ENCODE data around the gene PRDX5. TPM values are rescaled to one million over a fixed set of nuclear protein-coding genes. Genes with fewer than 3 reads are reported as not detected.

Gene PRDX5
- total RNA-seq, 2 experiments from 2014 or later, result 122 to 132 TPM

DNA sequence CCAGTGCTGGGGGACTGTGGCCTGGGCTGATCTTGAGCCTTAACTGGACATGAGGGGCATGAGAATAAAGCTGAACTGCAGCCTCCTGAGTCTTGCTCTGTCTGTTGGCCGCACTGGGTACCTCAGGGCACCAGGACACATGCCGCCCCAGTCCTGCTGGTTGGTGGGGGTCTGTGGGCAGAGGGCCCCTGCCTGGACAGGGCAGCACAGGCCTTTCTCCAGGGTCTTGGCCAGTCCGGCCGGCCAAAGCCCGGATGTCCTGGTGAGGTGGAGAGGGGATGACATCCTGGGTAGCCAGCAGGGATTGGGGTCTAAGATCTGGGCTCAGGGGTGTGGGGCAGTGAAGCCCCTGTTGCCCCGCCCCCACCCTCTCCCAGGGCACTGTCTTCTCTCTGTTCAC is 39.5 kb downstream of the PRDX5 start:
- intact Hi-C loops (cut with micrococcal nuclease), result loop anchor here (5.0 kb wide), 2 partner anchors 170 to 365 kb away; partner anchors contain the start of genes NRXN2 and STIP1
- H3K36me3 Mint-ChIP-seq (ENCODE audit: low read depth), result peaks cover 7% of the 10 kb centered on the region

GRCh38 chr11:64357904-64358535 is 40.1 kb downstream of the PRDX5 start:
- H3K27ac Mint-ChIP-seq, result no peak overlapping the region
- H3K36me3 Mint-ChIP-seq (ENCODE audit: low read depth), result peaks cover 9% of the 10 kb centered on the region
- CTCF ChIA-PET, result interaction anchor here (0.7 to 7.0 kb wide), 5 partner anchors 15 to 92 kb away, joined by 3 to 61 read pairs (median 3); partner anchors contain the start of genes CCDC88B, PRDX5 and TRMT112
- DNase-seq, result peak; percentile 79
- intact Hi-C loops (cut with micrococcal nuclease), result loop anchor here (2.0 to 5.0 kb wide), 3 partner anchors 91 to 364 kb away; partner anchors contain the start of genes NRXN2 and STIP1
- H3K4me3 Mint-ChIP-seq, result peak overlapping the region; percentile 45
- H3K9me3 Mint-ChIP-seq, result no peaks in the 10 kb centered on the region
- peaks cover 41% of the 10 kb centered on the region for H3K4me1 Mint-ChIP-seq (ENCODE audit: low read depth)
- no peaks in the 10 kb centered on the region for H3K27me3 Mint-ChIP-seq (ENCODE audit: low read depth)

More for the DNA sequence above, 39.5 kb downstream of the PRDX5 start:
- CTCF ChIA-PET, result interaction anchor here (0.9 to 7.0 kb wide), 4 partner anchors 14 to 92 kb away, joined by 3 to 61 read pairs (median 6); partner anchors contain the start of genes CCDC88B, PRDX5 and TRMT112
- Mint-ChIP-seq H3K9me3 (no peaks in the 10 kb centered on the region), H3K4me3 (no peak overlapping the region), H3K27ac (no peak overlapping the region), H3K27me3 (ENCODE audit: low read depth) (no peaks in the 10 kb centered on the region), H3K4me1 (ENCODE audit: low read depth) (peaks cover 41% of the 10 kb centered on the region)
- DNase-seq, result no peak

GRCh38 chr11:64358536-64358906 is 40.6 kb downstream of the PRDX5 start:
- Mint-ChIP-seq H3K27me3 (ENCODE audit: low read depth) (no peaks in the 10 kb centered on the region), H3K27ac (no peak overlapping the region), H3K9me3 (no peaks in the 10 kb centered on the region), H3K36me3 (ENCODE audit: low read depth) (peaks cover 11% of the 10 kb centered on the region), H3K4me3 (peak overlapping the region; percentile 45), H3K4me1 (ENCODE audit: low read depth) (peaks cover 41% of the 10 kb centered on the region)
- CTCF ChIA-PET, result interaction anchor here (0.7 to 7.0 kb wide), 5 partner anchors 16 to 91 kb away, joined by 3 to 61 read pairs (median 3); partner anchors contain the start of genes CCDC88B, PRDX5 and TRMT112
- no peak for DNase-seq
- intact Hi-C loops (cut with micrococcal nuclease), result loop anchor here (2.0 to 5.0 kb wide), 3 partner anchors 90 to 364 kb away; partner anchors contain the start of genes NRXN2 and STIP1

GRCh38 chr11:64358907-64359711 is 41.2 kb downstream of the PRDX5 start, which contains the start of gene RPS6KA4:
RPS6KA4 (plus strand) TSS chr11:64359162; CDS start chr11:64359236, 74 bp downstream.
- peak within 1 kb of the TSS; percentile 34 for H3K27ac Mint-ChIP-seq
- intact Hi-C loops (cut with micrococcal nuclease), result loop anchor here (2.0 to 5.0 kb wide), 3 partner anchors 90 to 363 kb away; partner anchors contain the start of genes NRXN2 and STIP1
- CTCF ChIA-PET, result interaction anchor here (0.7 to 2.2 kb wide), 10 partner anchors 10 to 330 kb away, joined by 3 to 7 read pairs (median 4); partner anchors contain the start of genes PRDX5 and TRMT112

DNA sequence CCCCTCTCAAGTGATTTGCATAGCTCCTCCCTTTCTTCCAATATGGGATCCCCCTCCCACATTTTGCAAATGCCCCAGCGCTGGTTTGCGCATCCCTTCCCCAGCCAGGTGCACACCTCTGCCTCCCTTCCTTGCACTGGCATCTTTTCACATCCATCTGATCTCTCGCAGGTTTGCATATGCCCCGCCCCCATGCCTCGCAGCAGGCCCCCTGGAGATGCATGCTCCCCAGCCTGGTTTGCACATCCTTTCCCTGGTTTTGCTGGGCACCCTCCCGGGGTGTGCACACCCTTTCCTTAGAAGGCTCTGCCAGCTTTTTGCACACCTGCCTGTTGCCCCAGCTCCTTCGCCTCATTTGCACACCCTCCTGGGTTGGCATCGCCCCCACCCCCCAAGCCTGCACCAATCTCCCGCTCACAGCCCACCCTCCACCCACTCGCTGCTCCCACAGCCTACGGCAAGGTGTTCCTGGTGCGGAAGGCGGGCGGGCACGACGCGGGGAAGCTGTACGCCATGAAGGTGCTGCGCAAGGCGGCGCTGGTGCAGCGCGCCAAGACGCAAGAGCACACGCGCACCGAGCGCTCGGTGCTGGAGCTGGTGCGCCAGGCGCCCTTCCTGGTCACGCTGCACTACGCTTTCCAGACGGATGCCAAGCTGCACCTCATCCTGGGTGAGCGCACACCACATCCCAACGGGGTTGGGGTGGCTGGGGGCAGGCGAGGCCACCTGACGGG is 42.0 kb downstream of the PRDX5 start:
- CTCF ChIA-PET, result interaction anchor here (0.8 to 2.2 kb wide), 12 partner anchors 10 to 329 kb away, joined by 3 to 7 read pairs (median 4); partner anchors contain the start of genes PRDX5 and TRMT112
- Mint-ChIP-seq H3K27me3 (ENCODE audit: low read depth) (no peaks in the 10 kb centered on the region), H3K9me3 (no peaks in the 10 kb centered on the region), H3K36me3 (ENCODE audit: low read depth) (peaks cover 18% of the 10 kb centered on the region), H3K4me1 (ENCODE audit: low read depth) (peaks cover 41% of the 10 kb centered on the region), H3K4me3 (peak overlapping the region; percentile 91), H3K27ac (peak overlapping the region; percentile 34)
- DNase-seq, result peak; percentile 49
- intact Hi-C loops (cut with micrococcal nuclease), result loop anchor here (2.0 to 5.0 kb wide), 4 partner anchors 89 to 362 kb away; partner anchors contain the start of genes NRXN2 and STIP1

More at GRCh38 chr11:64358907-64359711, 41.2 kb downstream of the PRDX5 start, which contains the start of gene RPS6KA4:
- H3K36me3 Mint-ChIP-seq (ENCODE audit: low read depth), result peaks cover 14% of the 10 kb centered on the region
- peak; percentile 60 for DNase-seq
- H3K27me3 Mint-ChIP-seq (ENCODE audit: low read depth), result no peaks in the 10 kb centered on the region
- H3K4me3 Mint-ChIP-seq, result peak within 1 kb of the TSS; percentile 91
- H3K9me3 Mint-ChIP-seq, result no peaks in the 10 kb centered on the region
- H3K4me1 Mint-ChIP-seq (ENCODE audit: low read depth), result peaks cover 41% of the 10 kb centered on the region

GRCh38 chr11:64360448-64360921 is 42.6 kb downstream of the PRDX5 start:
- no peaks in the 10 kb centered on the region for H3K9me3 Mint-ChIP-seq
- H3K4me1 Mint-ChIP-seq (ENCODE audit: low read depth), result peaks cover 39% of the 10 kb centered on the region
- H3K4me3 Mint-ChIP-seq, result peak overlapping the region; percentile 91
- no peaks in the 10 kb centered on the region for H3K27me3 Mint-ChIP-seq (ENCODE audit: low read depth)
- no peak overlapping the region for H3K27ac Mint-ChIP-seq
- no peak for DNase-seq
- intact Hi-C loops (cut with micrococcal nuclease), result loop anchor here (5.0 kb wide), 1 partner anchor 292 kb away; no protein-coding TSS in a partner anchor
- CTCF ChIA-PET, result interaction anchor here (0.8 to 1.6 kb wide), 9 partner anchors 11 to 225 kb away, joined by 3 to 7 read pairs (median 3); partner anchors contain the start of genes PRDX5 and TRMT112
- H3K36me3 Mint-ChIP-seq (ENCODE audit: low read depth), result peaks cover 18% of the 10 kb centered on the region

DNA sequence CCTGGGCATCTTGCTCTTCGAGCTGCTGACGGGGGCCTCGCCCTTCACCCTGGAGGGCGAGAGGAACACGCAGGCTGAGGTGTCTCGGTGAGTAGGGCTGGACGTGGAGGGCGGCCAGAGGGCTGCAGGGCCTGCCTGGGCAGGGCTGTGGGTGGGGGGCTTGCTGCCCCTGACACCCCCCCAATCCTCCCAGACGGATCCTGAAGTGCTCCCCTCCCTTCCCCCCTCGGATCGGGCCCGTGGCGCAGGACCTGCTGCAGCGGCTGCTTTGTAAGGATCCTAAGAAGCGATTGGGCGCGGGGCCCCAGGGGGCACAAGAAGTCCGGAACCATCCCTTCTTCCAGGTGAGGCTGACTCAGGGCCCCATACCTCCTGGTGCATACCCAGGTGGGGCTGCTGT is 43.7 kb downstream of the PRDX5 start:
- no peak overlapping the region for H3K27ac Mint-ChIP-seq
- H3K4me3 Mint-ChIP-seq, result no peak overlapping the region
- H3K36me3 Mint-ChIP-seq (ENCODE audit: low read depth), result peaks cover 24% of the 10 kb centered on the region
- DNase-seq, result no peak
- peaks cover 36% of the 10 kb centered on the region for H3K4me1 Mint-ChIP-seq (ENCODE audit: low read depth)
- intact Hi-C loops (cut with micrococcal nuclease), result loop anchor here (5.0 kb wide), 1 partner anchor 291 kb away; no protein-coding TSS in a partner anchor
- H3K27me3 Mint-ChIP-seq (ENCODE audit: low read depth), result no peaks in the 10 kb centered on the region
- CTCF ChIA-PET, result interaction anchor here (1.5 kb wide), 1 partner anchor 20 kb away, joined by 3 read pairs; no protein-coding TSS in a partner anchor
- H3K9me3 Mint-ChIP-seq, result no peaks in the 10 kb centered on the region

GRCh38 chr11:64362339-64362738 is 44.4 kb downstream of the PRDX5 start:
- Mint-ChIP-seq H3K4me1 (ENCODE audit: low read depth) (peaks cover 35% of the 10 kb centered on the region), H3K4me3 (no peak overlapping the region), H3K27me3 (ENCODE audit: low read depth) (no peaks in the 10 kb centered on the region), H3K27ac (no peak overlapping the region), H3K36me3 (ENCODE audit: low read depth) (peaks cover 25% of the 10 kb centered on the region), H3K9me3 (no peaks in the 10 kb centered on the region)
- no peak for DNase-seq
- intact Hi-C loops (cut with micrococcal nuclease), result loop anchor here (5.0 kb wide), 1 partner anchor 290 kb away; no protein-coding TSS in a partner anchor
- CTCF ChIA-PET, result no interaction called here

DNA sequence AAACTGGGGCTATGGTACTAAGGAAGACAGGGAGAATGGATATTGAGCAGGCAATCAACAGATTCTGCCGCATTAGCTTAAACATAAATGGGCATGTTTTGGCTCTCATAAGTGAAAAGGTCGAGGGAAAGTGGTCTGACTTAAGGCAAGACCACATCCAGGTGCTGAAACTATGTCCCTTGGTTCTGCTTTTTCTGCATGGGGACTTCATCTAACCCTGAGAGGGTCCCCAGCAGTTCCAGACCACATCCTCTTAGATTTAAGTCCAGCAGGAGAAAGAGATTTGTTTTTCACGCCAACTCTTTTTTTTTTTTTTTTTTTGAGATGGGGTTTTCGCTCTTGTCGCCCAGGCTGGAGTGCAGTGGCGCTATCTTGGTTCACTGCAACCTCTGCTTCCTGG is 46.5 kb downstream of the PRDX5 start:
- Mint-ChIP-seq H3K27me3 (ENCODE audit: low read depth) (no peaks in the 10 kb centered on the region), H3K36me3 (ENCODE audit: low read depth) (peaks cover 28% of the 10 kb centered on the region), H3K9me3 (no peaks in the 10 kb centered on the region), H3K4me1 (ENCODE audit: low read depth) (peaks cover 25% of the 10 kb centered on the region), H3K4me3 (no peak overlapping the region), H3K27ac (no peak overlapping the region)
- DNase-seq, result no peak
- intact Hi-C loops (cut with micrococcal nuclease), result loop anchor here (5.0 kb wide), 1 partner anchor 288 kb away; no protein-coding TSS in a partner anchor
- CTCF ChIA-PET, result no interaction called here

DNA sequence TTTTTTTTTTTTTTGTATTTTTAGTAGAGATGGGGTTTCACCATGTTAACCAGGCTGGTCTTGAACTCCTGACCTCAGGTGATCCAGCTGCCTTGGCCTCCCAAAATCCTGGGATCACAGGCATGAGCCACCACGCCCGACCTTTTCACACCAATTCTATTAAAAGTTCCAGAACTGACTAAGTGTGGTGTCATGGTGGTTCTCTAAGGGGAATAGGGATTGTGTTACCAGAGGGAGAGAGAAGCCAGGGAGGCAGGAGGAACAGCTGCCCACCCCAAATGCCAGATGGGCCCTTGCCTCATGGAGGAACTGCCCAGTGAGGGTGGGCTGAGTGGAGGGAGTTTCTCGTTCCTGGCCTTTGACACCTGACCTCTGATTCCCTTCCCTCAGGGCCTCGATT is 47.0 kb downstream of the PRDX5 start:
- intact Hi-C loops (cut with micrococcal nuclease), result loop anchor here (5.0 kb wide), 1 partner anchor 287 kb away; no protein-coding TSS in a partner anchor
- H3K4me3 Mint-ChIP-seq, result no peak overlapping the region
- H3K9me3 Mint-ChIP-seq, result no peaks in the 10 kb centered on the region
- no peaks in the 10 kb centered on the region for H3K27me3 Mint-ChIP-seq (ENCODE audit: low read depth)
- no peak overlapping the region for H3K27ac Mint-ChIP-seq
- peaks cover 21% of the 10 kb centered on the region for H3K4me1 Mint-ChIP-seq (ENCODE audit: low read depth)
- DNase-seq, result no peak
- H3K36me3 Mint-ChIP-seq (ENCODE audit: low read depth), result peaks cover 30% of the 10 kb centered on the region
- CTCF ChIA-PET, result no interaction called here

GRCh38 chr11:64366751-64367150 is 48.8 kb downstream of the PRDX5 start:
- H3K9me3 Mint-ChIP-seq, result no peaks in the 10 kb centered on the region
- no peak for DNase-seq
- no peak overlapping the region for H3K27ac Mint-ChIP-seq
- intact Hi-C loops (cut with micrococcal nuclease), result no loop called here
- H3K36me3 Mint-ChIP-seq (ENCODE audit: low read depth), result peaks cover 31% of the 10 kb centered on the region
- H3K4me3 Mint-ChIP-seq, result no peak overlapping the region
- no peaks in the 10 kb centered on the region for H3K27me3 Mint-ChIP-seq (ENCODE audit: low read depth)
- peaks cover 6% of the 10 kb centered on the region for H3K4me1 Mint-ChIP-seq (ENCODE audit: low read depth)
- CTCF ChIA-PET, result interaction anchor here (0.6 kb wide), 1 partner anchor 8 kb away, joined by 8 read pairs; no protein-coding TSS in a partner anchor

Measured in activated naive CD4-positive, alpha-beta T cell treated with anti-CD3 and anti-CD28 coated beads for 36 hours (primary cell).